Osteocyte (in vitro differentiated cells): ENCODE measurements around the gene SYNE1. TPM values are rescaled to one million over a fixed set of nuclear protein-coding genes. Genes with fewer than 3 reads are reported as not detected.

Experiments
- DNase-seq: peaks from one replicate; pipeline ENCODE4 v3.0.0; 2021; ENCODE audit warnings: mixed read lengths; ENCODE audit not compliant: unreplicated experiment; ENCODE audit errors: extremely low spot score
- H3K27ac Mint-ChIP-seq: one replicate; pipeline ENCODE4 v1.8.0; 2021; ENCODE audit warnings: mild to moderate bottlenecking, mixed read lengths; ENCODE audit not compliant: unreplicated experiment
- H3K27me3 Mint-ChIP-seq: one replicate; pipeline ENCODE4 v1.8.0; 2021; ENCODE audit warnings: mixed read lengths; ENCODE audit not compliant: unreplicated experiment
- H3K36me3 Mint-ChIP-seq: one replicate; pipeline ENCODE4 v1.8.0; 2021; ENCODE audit warnings: mixed read lengths; ENCODE audit not compliant: unreplicated experiment
- H3K4me1 Mint-ChIP-seq: one replicate; pipeline ENCODE4 v1.8.0; 2021; ENCODE audit warnings: mixed read lengths; ENCODE audit not compliant: unreplicated experiment
- H3K4me3 Mint-ChIP-seq: one replicate; pipeline ENCODE4 v1.8.0; 2021; ENCODE audit warnings: mild to moderate bottlenecking, moderate library complexity, mixed read lengths; ENCODE audit not compliant: unreplicated experiment
- H3K9me3 Mint-ChIP-seq: one replicate; pipeline ENCODE4 v1.8.0; 2021; ENCODE audit warnings: mixed read lengths; ENCODE audit not compliant: unreplicated experiment
- CTCF ChIP-seq: fragments of 200-600 bp; sonication (generic); IDR thresholded peaks from 2 replicates; pipeline ENCODE4 v1.5.0; 2021; ENCODE audit warnings: antibody characterized with exemption, mild to moderate bottlenecking, moderate library complexity
- total RNA-seq: library from RNA; stranded (reverse); gene quantifications from 2 replicates; pipeline ENCODE4 v1.2.1, GENCODE V29; 2021

Gene SYNE1
- total RNA-seq, 1 donor from 2014 or later = 130 TPM

DNA sequence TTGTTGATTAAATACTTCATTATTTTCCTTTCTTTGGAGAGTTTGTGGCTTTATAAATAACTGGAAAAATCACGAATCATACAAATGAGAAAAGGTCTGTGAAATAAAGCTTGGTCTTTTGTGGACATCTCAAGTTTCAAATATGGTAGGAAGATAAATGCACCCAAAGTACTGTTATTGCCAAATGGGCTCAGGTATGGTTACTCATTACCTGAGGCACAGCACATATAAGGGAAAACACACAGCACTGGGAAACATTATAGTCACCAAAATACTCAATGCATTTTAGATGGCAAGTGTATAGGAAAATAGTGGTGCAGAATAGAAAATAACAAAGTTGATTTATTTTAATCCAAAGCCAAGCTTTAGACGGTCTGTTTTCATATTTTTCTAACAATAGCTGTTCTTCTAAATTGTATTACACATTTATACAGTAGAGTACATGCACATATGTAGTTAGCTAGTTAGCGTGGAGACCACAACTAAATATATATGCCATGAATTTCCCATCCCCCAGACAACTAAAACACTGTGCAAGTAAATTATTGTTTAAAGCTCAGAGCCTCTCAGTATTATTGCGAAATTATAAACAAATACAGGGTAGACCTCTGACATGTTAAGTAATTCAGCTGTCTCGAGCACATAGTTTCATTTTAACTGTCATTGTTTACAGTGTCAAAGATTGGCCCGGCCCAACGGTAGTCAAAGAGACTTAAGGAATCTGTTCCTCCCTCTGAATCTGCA is 336.0 kb downstream of the SYNE1 start:
- DNase-seq = no peak
- no peak for TF ChIP-seq CTCF
- Mint-ChIP-seq H3K9me3 (no peaks in the 10 kb centered on the region), H3K27ac (peak overlapping the region; percentile 97), H3K27me3 (no peaks in the 10 kb centered on the region), H3K36me3 (peaks cover 18% of the 10 kb centered on the region), H3K4me3 (peak overlapping the region; percentile 100), H3K4me1 (peaks cover 18% of the 10 kb centered on the region)

DNA sequence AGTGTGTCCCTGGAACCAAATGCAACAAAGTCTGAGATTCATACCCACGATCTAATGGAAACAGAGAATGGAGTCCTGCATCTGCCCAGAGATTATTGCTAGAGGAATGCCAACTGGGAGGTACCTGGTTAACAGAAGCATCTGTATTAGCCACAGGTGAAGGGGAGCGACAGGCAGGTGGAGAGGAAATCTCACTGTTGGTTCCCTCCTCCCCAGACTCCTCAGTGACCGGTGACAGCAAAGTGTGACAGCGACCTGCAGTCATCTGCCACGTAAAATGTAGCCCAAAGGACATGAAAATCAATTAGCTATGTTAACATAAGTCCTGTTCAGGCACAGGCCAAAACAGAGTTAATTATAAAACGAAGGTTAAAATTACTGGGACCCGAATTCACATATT is 336.6 kb downstream of the SYNE1 start:
- no peaks in the 10 kb centered on the region for H3K9me3 Mint-ChIP-seq
- H3K27ac Mint-ChIP-seq = peak overlapping the region; percentile 97
- no peak for DNase-seq
- H3K4me3 Mint-ChIP-seq = peak overlapping the region; percentile 100
- TF ChIP-seq CTCF = no peak
- no peaks in the 10 kb centered on the region for H3K27me3 Mint-ChIP-seq
- H3K36me3 Mint-ChIP-seq = peaks cover 20% of the 10 kb centered on the region
- peaks cover 18% of the 10 kb centered on the region for H3K4me1 Mint-ChIP-seq

DNA sequence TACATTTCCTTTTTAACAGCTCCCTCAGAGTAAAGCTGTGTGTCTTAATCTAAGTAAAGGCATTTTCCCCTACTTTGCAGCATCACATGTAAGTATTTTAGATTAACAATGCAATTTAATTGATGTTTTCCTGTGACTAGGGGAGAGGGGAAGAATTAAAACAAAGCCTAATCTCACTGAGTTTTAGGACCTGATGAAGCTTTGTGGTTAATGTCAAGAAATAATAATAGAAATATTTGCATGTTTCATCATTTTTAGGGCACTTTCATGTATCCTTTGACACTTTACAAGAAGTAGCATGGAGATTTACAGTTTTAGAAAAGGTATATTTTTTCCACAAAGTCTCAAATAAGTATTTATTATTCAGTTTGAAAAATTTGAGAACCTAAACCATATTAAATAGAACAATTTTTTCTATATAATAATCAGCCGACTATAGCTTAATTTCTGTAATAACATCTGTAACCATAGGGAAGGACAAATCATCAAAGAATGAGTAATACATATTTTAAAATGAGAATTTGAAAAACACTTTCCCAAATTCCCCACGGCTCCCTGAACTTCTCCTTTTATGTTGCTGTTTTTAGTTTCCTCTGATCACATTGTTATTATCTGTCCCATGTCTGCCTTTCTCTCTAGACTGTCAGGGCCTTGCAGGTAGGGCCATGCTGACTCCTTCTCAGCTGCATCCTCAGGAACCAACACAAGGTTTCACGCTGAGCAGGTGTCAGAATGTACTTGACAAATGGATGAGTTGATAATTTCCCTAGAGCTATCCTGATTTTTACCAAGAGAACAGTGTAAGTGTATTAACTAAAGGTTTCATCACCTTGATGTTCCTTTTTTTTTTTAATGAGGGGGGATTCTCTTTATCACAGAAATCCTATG is 338.1 kb downstream of the SYNE1 start:
- peaks cover 19% of the 10 kb centered on the region for H3K36me3 Mint-ChIP-seq
- H3K9me3 Mint-ChIP-seq = no peaks in the 10 kb centered on the region
- peaks cover 18% of the 10 kb centered on the region for H3K4me1 Mint-ChIP-seq
- no peak for TF ChIP-seq CTCF
- no peaks in the 10 kb centered on the region for H3K27me3 Mint-ChIP-seq
- H3K27ac Mint-ChIP-seq = no peak overlapping the region
- no peak overlapping the region for H3K4me3 Mint-ChIP-seq
- no peak for DNase-seq

DNA sequence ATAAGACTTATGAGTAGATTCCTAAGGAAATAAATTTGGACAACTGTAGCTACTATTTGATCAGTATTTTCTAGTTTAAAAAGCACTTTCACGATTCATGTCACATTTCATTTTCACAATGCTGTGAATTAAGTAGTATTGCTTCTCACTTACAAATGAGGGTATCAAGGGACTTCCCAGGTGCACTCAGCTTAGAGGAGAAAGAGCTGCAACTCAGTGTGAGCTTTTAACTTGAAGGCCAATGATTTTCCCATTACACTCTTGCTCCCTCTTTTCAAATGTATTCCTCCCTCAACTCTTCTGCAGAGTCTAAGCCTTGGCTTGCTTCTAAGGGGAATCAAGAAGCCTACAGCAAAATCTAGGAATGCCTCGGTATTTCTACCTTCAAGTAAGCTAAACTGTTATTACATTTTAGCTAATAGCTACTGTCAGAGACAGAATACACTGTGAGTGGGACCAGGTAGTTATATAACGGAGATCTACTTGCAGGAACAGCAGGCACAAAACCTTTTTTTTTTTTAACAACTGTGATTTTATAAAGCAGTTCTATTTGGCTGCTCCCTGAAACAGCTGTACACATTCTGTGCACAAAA is 339.0 kb downstream of the SYNE1 start:
- Mint-ChIP-seq H3K27me3 (no peaks in the 10 kb centered on the region), H3K36me3 (peaks cover 26% of the 10 kb centered on the region), H3K4me1 (peaks cover 18% of the 10 kb centered on the region), H3K9me3 (no peaks in the 10 kb centered on the region), H3K27ac (no peak overlapping the region), H3K4me3 (no peak overlapping the region)
- TF ChIP-seq CTCF = no peak
- DNase-seq = no peak
